HG02642 (cell line): ENCODE measurements around the gene SERPINB1.

Experiments used
- ATAC-seq: cut with Tn5 transposase; IDR thresholded peaks from one replicate; pipeline ENCODE4 v1.9.1; 2021; ENCODE audit warnings: mild to moderate bottlenecking; ENCODE audit not compliant: unreplicated experiment, poor library complexity

SERPINB1 gene

GRCh38 chr6:2851727-2852513, 10.3 kb upstream of the SERPINB1 start:
- ATAC-seq: no peak

DNA sequence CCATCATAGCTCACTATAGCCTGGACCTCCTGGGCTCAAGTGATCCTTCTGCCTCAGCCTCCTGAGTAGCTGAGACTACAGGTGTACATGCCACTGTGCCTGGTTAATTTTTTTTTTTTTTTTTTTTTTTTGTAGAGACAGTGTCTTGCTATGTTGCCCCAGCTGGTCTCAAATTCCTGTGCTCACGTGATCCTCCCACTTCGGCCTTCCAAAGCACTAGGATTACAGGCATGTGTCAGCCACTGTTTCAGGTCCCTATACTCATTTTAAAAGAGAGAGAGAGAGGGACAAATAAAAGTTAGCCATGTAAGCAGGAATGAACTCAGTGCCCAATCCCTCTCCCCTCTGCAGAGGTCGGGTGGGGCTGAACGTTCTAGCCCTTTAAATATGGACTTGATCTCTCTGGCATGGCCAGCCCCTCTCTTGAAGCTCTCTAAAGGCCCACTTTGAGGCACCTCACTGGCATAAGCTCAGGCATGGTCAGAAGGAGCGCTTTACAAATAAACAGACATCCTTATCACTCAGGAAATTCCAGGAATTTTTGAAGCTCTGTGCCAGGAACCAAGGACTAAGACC, 9.0 kb upstream of the SERPINB1 start:
- ATAC-seq: no peak

DNA sequence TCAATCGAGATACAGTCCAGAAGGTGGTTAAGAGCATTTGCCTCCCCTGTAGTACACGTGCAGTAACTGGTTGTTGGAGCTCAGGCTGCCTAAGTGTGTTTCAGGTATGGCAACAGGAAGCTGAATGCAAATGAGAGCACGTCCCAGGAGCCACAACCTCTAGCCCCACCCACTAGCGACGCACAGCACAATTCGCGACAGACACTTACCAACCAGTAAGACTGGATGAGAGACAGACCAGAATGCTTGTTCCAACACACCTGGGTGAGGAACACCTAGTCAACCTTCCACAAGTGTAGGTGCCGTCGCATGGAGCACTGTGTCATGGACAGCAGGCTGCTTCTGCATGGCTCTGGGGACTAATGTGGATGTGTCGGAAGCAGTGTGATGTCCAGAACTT, 7.2 kb upstream of the SERPINB1 start:
- no peak for ATAC-seq

- ATAC-seq: no peak
Measured at GRCh38 chr6:2845880-2846208, 4.2 kb upstream of the SERPINB1 start.

DNA sequence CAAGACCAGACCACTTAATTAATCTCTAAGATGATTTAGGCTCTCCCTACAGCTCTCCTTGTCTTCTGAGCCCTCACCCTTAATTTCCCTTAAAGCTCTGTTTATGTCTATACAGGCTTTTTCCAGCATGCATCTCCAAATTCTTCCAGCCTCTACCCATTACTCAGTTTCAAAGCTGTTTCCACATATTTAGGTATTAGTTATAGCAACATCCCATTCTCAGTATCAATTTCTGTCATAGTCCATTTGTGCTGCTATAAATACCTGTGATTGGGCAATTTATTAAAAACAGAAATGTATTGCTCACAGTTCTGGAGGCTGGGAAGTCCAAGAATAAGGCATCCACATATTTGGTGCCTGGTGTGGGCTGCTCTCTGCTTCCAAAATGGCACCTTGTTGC, 2.3 kb upstream of the SERPINB1 start:
- ATAC-seq: no peak

- no peak for ATAC-seq
Measured at GRCh38 chr6:2843138-2843740, 1.6 kb upstream of the SERPINB1 start.

- no peak for ATAC-seq
Measured at GRCh38 chr6:2842139-2842552, 483 bp upstream of the SERPINB1 start.

DNA sequence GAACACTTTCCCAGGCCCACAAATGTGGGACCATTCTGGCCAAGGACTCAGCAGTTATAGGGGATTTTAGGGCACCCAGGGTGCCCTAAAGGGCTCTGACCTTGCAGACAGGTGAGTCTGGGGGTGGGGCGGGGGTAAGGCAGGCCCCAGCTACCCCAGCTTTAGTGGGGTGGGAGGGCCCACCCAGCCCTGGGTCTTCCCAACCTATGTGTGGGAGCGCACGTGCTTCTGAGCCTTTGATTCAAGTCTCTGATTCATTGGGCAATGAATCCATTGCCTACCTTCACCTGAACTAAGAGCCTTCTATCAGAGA, 958 bp downstream of the SERPINB1 start:
- no peak for ATAC-seq

DNA sequence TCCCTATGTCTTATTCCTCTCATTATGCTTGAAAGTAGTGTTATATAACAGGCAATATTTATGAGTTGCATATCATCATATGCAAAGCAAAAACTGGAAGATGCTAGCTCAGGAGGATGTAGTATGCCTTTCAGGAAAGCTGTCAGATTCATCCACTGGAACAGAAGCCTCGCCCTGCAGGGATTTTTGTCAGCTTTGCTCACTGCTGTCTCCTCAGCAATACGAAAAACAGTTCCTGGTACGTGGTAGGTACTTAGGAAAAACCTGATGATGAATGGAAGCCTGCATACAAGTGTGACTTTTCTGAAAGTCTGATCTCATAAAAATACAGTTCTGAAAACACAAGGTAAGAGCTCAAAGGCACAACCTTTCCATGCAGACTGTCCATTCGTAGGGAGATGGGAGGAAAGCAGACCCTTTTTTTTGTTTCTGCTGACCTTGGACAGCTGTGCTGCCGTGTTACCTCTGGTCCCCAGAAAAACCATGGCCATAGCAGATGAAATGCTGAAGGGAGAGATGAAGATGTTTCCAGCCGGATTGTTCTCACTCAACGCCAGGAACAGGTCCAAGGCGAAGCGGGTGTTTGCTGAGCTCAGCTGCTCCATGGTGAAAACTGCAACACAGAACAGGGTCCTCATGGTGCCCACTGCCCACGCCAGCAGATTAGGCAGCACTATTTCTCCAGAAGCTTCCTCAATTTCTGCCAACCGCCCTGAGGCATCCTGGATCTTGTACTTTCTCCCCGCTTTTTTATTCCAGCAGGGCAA, 1.5 kb downstream of the SERPINB1 start:
- no peak for ATAC-seq

DNA sequence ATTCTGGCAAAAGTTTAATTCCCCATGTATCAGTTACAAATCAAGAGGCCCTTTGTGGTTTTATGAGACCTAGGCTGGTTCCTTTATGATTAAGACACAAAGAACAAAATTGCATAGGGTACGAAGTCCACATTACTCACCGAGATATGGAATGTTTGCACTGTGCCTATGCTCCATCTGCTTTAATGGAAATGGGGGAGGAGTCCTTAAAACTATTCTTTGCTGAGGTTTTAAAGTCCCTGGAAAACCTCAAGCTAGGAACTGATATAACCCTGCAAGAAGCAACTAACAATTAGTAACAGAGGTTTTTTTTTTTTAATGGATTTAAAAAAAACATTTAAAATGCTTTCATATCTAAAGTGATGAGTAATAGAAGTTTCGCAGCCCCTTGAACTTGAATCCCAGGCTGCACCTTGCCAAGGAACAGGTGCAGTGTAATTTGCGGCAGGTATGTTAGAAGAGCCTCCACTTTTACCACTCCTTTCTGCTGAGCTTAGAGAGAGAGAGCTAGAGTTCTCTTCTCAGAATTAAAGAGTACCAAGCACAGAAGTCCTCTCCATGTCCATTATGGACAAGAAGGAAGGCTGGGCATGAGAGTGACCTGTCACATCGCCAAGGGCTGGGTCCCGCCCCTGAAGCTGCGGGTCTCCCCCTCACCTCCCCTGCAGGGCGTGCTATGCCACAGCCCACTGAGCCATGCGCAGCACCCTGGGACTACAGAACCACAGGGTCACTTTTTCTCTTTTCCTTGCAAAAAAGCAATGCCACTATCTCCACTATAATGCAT, 2.3 kb downstream of the SERPINB1 start:
- no peak for ATAC-seq

GRCh38 chr6:2838251-2838650, 3.4 kb downstream of the SERPINB1 start:
- no peak for ATAC-seq

GRCh38 chr6:2834262-2834661, 7.4 kb downstream of the SERPINB1 start:
- ATAC-seq: no peak

DNA sequence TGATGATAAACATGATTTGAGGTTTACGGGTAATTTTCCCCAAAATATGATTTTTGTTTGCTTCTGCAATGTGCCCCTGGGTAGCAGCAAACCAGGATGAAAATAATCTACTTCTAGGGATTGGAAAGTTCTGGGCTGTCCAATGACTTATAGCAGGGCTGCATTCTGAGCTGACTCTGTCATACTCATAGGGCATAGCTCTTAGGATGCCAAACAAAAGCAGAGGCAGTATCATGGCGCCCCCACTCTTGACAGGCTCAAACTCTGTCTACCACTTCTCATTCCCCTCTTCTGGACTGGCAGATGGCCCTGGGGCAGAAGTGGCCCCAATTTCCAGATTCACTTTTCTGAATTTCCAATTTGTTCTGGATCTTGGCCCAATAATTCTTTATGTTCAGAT, 10.3 kb downstream of the SERPINB1 start:
- ATAC-seq: no peak

DNA sequence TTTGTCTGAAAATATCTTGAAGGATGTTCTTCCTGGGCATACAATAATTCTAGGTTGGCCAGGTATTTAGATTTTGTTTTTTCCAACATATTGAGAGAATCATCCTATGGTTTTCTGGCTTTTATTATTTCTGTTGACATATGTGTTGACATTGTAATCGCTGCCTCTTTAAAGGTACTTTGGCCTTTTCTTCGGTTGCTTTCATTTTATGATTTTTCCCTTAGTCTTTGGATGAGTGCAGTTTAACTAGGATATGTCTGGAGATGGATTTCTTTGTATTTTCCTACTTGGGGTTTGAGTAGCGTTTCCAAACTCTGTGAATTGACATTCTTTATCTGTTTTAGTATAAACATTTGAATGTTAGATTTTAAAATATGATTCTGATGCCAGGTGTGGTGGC, 11.5 kb downstream of the SERPINB1 start:
- no peak for ATAC-seq

GRCh38 chr6:2829253-2829652, 12.4 kb downstream of the SERPINB1 start:
- ATAC-seq: no peak

GRCh38 chr6:2828629-2829028, 13.0 kb downstream of the SERPINB1 start:
- no peak for ATAC-seq

DNA sequence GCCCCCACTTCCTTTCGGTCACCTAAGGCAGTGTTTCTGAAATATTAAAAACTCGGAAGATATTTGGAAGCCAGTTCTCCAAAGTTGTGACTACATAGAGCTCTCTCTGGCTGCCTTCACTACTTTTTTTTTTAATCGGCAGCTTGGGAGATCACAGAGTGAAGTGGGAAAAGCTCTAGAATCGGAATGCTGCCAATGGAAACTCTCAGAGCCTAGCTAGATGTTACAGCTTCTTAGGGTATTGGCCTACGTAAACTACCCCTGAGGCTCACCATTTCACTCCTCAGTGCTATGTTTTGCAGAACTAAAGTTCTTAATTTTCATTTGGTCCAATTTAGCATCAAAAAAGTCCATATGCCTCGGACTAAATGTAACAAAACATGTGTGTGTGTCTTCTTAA, 14.5 kb downstream of the SERPINB1 start:
- ATAC-seq: no peak

- no peak for ATAC-seq
Measured at GRCh38 chr6:2826131-2826530, 15.5 kb downstream of the SERPINB1 start.

- no peak for ATAC-seq
Measured at GRCh38 chr6:2823104-2823850, 18.4 kb downstream of the SERPINB1 start.

DNA sequence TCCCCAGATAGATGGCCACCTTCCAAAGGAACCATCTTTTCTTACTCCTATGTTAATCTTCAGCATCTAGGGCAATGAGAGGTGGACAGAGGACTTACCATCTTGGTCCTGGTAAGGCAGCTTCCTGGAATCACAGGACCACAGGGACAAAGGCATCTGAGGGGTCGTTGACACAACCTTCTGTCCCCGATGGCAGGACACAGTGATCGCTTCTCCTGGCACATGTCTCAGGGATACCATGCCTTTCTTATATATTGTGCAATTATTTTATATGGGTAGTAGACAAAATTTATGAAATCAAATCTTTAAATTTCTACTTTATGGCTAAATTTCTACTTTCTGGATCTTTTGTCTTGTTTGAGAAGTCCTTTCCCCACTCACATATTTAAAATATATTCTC, 20.1 kb downstream of the SERPINB1 start:
- no peak for ATAC-seq
